SK-N-SH (cell line): ENCODE results near the gene FEM1B. TPM values are rescaled to one million over a fixed set of nuclear protein-coding genes. Genes with fewer than 3 reads are reported as not detected.

Experiments
- CTCF ChIA-PET: fragments of 300-600, 350-600 bp; formaldehyde crosslinking; extraction: SDS; loops from one replicate; lab custom pipeline; 2021; lab: Yijun Ruan, JAX
- POLR2A ChIA-PET: fragments of 350-600 bp; sonication (Branson Sonifier 250); formaldehyde crosslinking; extraction: SDS; loops from one replicate; lab custom pipeline; 2020; ENCODE audit warnings: antibody characterized with exemption, inconsistent platforms; lab: Yijun Ruan, JAX
- DNase-seq: peaks from one replicate; pipeline ENCODE4 v3.0.0; 2012
- H2AFZ ChIP-seq: fragments of 200-600 bp; sonication (generic); 2 replicates; pipeline ENCODE4 v1.8.1; 2016; ENCODE audit warnings: antibody characterized with exemption, mild to moderate bottlenecking, low read depth
- H3F3A ChIP-seq: fragments of 200-600 bp; sonication (generic); replicated peaks from 2 replicates; pipeline ENCODE3; 2016; ENCODE audit warnings: antibody characterized with exemption, mild to moderate bottlenecking; ENCODE audit not compliant: insufficient read depth
- H3K27ac ChIP-seq, 2 experiments: fragments of 200-500 bp in 1 of 2; fragments of 200-600 bp in 1 of 2; sonication (Bioruptor generic) in 1 of 2; sonication (generic), shearing (Covaris generic) in 1 of 2; 2 replicates each; pipeline versions ENCODE4 v1.5.1 to v1.6.1; 2014 to 2016; ENCODE audit warnings: low read depth in 2 of 2, inconsistent platforms in 1 of 2, low read length in 1 of 2, mild to moderate bottlenecking in 1 of 2, mixed read lengths in 1 of 2
- H3K27me3 ChIP-seq: fragments of 200-600 bp; sonication (generic), shearing (Covaris generic); 2 replicates; pipeline ENCODE4 v1.6.1; 2016; ENCODE audit warnings: mixed run types; ENCODE audit not compliant: insufficient read depth
- H3K36me3 ChIP-seq, 2 experiments: fragments of 200-500 bp in 1 of 2; fragments of 200-600 bp in 1 of 2; sonication (Bioruptor generic) in 1 of 2; sonication (generic) in 1 of 2; replicated peaks in 1 of 2; 2 replicates each; pipeline versions ENCODE3 to v1.5.1; 2014 to 2016; ENCODE audit warnings: low read length in 1 of 2, mild to moderate bottlenecking in 1 of 2; ENCODE audit not compliant: insufficient read depth in 2 of 2, control insufficient read depth in 1 of 2
- H3K4me1 ChIP-seq, 2 experiments: fragments of 200-500 bp in 1 of 2; fragments of 200-600 bp in 1 of 2; sonication (Bioruptor generic) in 1 of 2; sonication (generic), shearing (Covaris generic) in 1 of 2; 2 replicates each; pipeline versions ENCODE4 v1.5.1 to v1.6.1; 2014 to 2016; ENCODE audit warnings: low read depth in 1 of 2, low read length in 1 of 2, mixed run types in 1 of 2; ENCODE audit not compliant: insufficient read depth in 2 of 2, control insufficient read depth in 1 of 2
- H3K4me2 ChIP-seq: fragments of 200-600 bp; sonication (generic), shearing (Covaris generic); 2 replicates; pipeline ENCODE4 v1.6.1; 2017; ENCODE audit warnings: mixed run types
- H3K4me3 ChIP-seq, 2 experiments: fragments of 200-500 bp in 1 of 2; fragments of 200-600 bp in 1 of 2; sonication (Bioruptor generic) in 1 of 2; sonication (generic), shearing (Covaris generic) in 1 of 2; 2 replicates each; pipeline versions ENCODE4 v1.5.1 to v1.8.1; 2014 to 2016; ENCODE audit warnings: low read depth in 2 of 2, inconsistent platforms in 1 of 2, low read length in 1 of 2, mild to moderate bottlenecking in 1 of 2, mixed read lengths in 1 of 2, moderate library complexity in 1 of 2
- H3K79me2 ChIP-seq: fragments of 200-600 bp; sonication (generic); 2 replicates; pipeline ENCODE4 v1.8.1; 2017; ENCODE audit warnings: mild to moderate bottlenecking; ENCODE audit not compliant: insufficient read depth
- H3K9ac ChIP-seq: fragments of 200-600 bp; sonication (generic); 2 replicates; pipeline ENCODE4 v1.6.1; 2017; ENCODE audit warnings: mixed run types
- H3K9me2 ChIP-seq: fragments of 200-600 bp; sonication (generic); 2 replicates; pipeline ENCODE4 v1.6.1; 2017; ENCODE audit warnings: mixed run types
- H3K9me3 ChIP-seq: fragments of 200-600 bp; sonication (generic); 2 replicates; pipeline ENCODE4 v1.6.1; 2017; ENCODE audit warnings: mixed run types, mild to moderate bottlenecking, moderate library complexity
- H4K20me1 ChIP-seq: fragments of 200-600 bp; sonication (generic); 2 replicates; pipeline ENCODE4 v1.6.1; 2017; ENCODE audit warnings: mild to moderate bottlenecking, mixed run types; ENCODE audit not compliant: insufficient read depth
- CHD2 ChIP-seq: fragments of 150-350 bp; IDR thresholded peaks from 2 replicates; pipeline ENCODE4 v1.6.1; 2018; ENCODE audit warnings: low read length; ENCODE audit not compliant: partially characterized antibody
- CTCF ChIP-seq: fragments of 200-600 bp; sonication (generic); IDR thresholded peaks from 2 replicates; pipeline ENCODE4 v1.6.1; 2017; ENCODE audit warnings: antibody characterized with exemption, mild to moderate bottlenecking, moderate library complexity
- EP300 ChIP-seq, 2 experiments: IDR thresholded peaks; 2 replicates each; pipeline versions ENCODE4 v1.4.0 to v1.6.1; 2012; ENCODE audit warnings: borderline replicate concordance in 1 of 2, low read depth in 1 of 2, low read length in 1 of 2
- FOXM1 ChIP-seq: IDR thresholded peaks from 2 replicates; pipeline ENCODE4 v1.4.0; 2012; ENCODE audit warnings: low read depth, mild to moderate bottlenecking
- GATA2 ChIP-seq: sonication (generic); formaldehyde crosslinking; IDR thresholded peaks from 2 replicates; pipeline ENCODE4 v1.5.0; 2020; ENCODE audit warnings: mild to moderate bottlenecking, missing genetic modification reagents
- JUND ChIP-seq: IDR thresholded peaks from 2 replicates; pipeline ENCODE4 v1.4.0; 2012
- MEF2A ChIP-seq: IDR thresholded peaks from 2 replicates; pipeline ENCODE4 v1.4.0; 2012; ENCODE audit warnings: low read depth, borderline replicate concordance
- MXI1 ChIP-seq: IDR thresholded peaks from 2 replicates; pipeline ENCODE4 v1.6.1; 2012; ENCODE audit warnings: mild to moderate bottlenecking, low read depth, low read length, improper control_type of control experiment
- NFIC ChIP-seq: IDR thresholded peaks from 2 replicates; pipeline ENCODE4 v1.4.0; 2012; ENCODE audit warnings: borderline replicate concordance
- NRF1 ChIP-seq: IDR thresholded peaks from 2 replicates; pipeline ENCODE4 v1.6.1; 2012; ENCODE audit warnings: low read depth, mild to moderate bottlenecking, low read length
- PBX3 ChIP-seq: IDR thresholded peaks from 2 replicates; pipeline ENCODE4; 2012
- POLR2AphosphoS5 ChIP-seq: IDR thresholded peaks from 2 replicates; pipeline ENCODE4 v1.6.1; 2012; ENCODE audit warnings: low read depth, low read length
- RCOR1 ChIP-seq: fragments of 150-350 bp; IDR thresholded peaks from 2 replicates; pipeline ENCODE4 v1.6.1; 2017; ENCODE audit warnings: antibody characterized with exemption, low read length
- RFX5 ChIP-seq: IDR thresholded peaks from 2 replicates; pipeline ENCODE4 v1.6.1; 2012; ENCODE audit warnings: mild to moderate bottlenecking, improper control_type of control experiment, low read length
- RXRA ChIP-seq: IDR thresholded peaks from 2 replicates; pipeline ENCODE4 v1.4.0; 2012; ENCODE audit warnings: low read depth, mild to moderate bottlenecking, borderline replicate concordance
- TEAD4 ChIP-seq: IDR thresholded peaks from 2 replicates; pipeline ENCODE4 v1.4.0; 2012; ENCODE audit warnings: mild to moderate bottlenecking, borderline replicate concordance; ENCODE audit not compliant: insufficient read depth
- USF1 ChIP-seq: IDR thresholded peaks from 2 replicates; pipeline ENCODE4 v1.4.0; 2012; ENCODE audit warnings: low read depth, borderline replicate concordance
- YY1 ChIP-seq: IDR thresholded peaks from 2 replicates; pipeline ENCODE4 v1.4.0; 2012; ENCODE audit warnings: low read depth, mild to moderate bottlenecking
- ZBTB33 ChIP-seq: IDR thresholded peaks from 2 replicates; pipeline ENCODE4 v1.4.0; 2012; ENCODE audit warnings: low read depth, borderline replicate concordance
- WGBS: methylation state at CpG from one replicate; pipeline ENCODE4 v1.1.6; 2017; ENCODE audit warnings: low lambda C conversion rate; 5-methylcytosine and 5-hydroxymethylcytosine counted together
- polyA plus RNA-seq, 3 experiments: library from polyadenylated mRNA; depleted of rRNA; stranded (reverse); fragments of >200 nt; gene quantifications; 2 replicates each; pipeline ENCODE4 v1.2.3, GENCODE V29; 2012

FEM1B gene
- polyA plus RNA-seq, 1 of the 3 experiments (the other 2 are of a cell fraction): 14.0 TPM

GRCh38 chr15:68314563-68314962 lies 37.0 kb downstream of the FEM1B start:
- H3K9ac ChIP-seq: no peak overlapping the region
- H3K4me3 ChIP-seq: no peak overlapping the region
- no peaks in the 10 kb centered on the region for H3K36me3 ChIP-seq
- H3K4me1 ChIP-seq: peaks cover 0 to 9% of the 10 kb centered on the region in 2 experiments; a peak in 1 of 4 replicates
- H3K9me2 ChIP-seq: no peaks in the 10 kb centered on the region
- POLR2A ChIA-PET: no interaction called here
- H3F3A ChIP-seq: no peaks in the 10 kb centered on the region
- peak; percentile 7 for DNase-seq
- H3K27me3 ChIP-seq: no peaks in the 10 kb centered on the region
- 91% methylated on average over 11 of the region's 11 CpGs for WGBS
- no peak overlapping the region for H3K27ac ChIP-seq
- CTCF ChIA-PET: interaction anchor here (3.2 to 8.0 kb wide), 2 partner anchors 9 to 62 kb away, joined by 15 to 75 read pairs; no protein-coding TSS in a partner anchor
- no peaks in the 10 kb centered on the region for H3K9me3 ChIP-seq
- H4K20me1 ChIP-seq: no peaks in the 10 kb centered on the region
- no peak overlapping the region for H3K4me2 ChIP-seq
- H2AFZ ChIP-seq: no peak overlapping the region
- no peaks in the 10 kb centered on the region for H3K79me2 ChIP-seq
- TF ChIP-seq RFX5 (no peak), MXI1 (no peak), NFIC (no peak), TEAD4 (no peak), FOXM1 (no peak), YY1 (no peak), RXRA (no peak), NRF1 (no peak), GATA2 (CRISPR knock-in tag) (no peak), USF1 (no peak), POLR2AphosphoS5 (no peak), PBX3 (no peak), RCOR1 (no peak), EP300 (IDR thresholded peaks at IDR 0.05; ENCODE audit: borderline replicate concordance in 1 of 2, low read depth in 1 of 2, low read length in 1 of 2) (no peak), MEF2A (no peak), ZBTB33 (no peak), CHD2 (no peak), CTCF (no peak), JUND (no peak)
